HUES64 (cell line): ENCODE measurements around the gene CD180.

Experiments used
- H3K27ac ChIP-seq: 2 replicates; pipeline ENCODE4 v1.7.0; 2013; ENCODE audit warnings: low read depth, low read length, inconsistent platforms
- H3K27me3 ChIP-seq: 2 replicates; pipeline ENCODE4 v1.6.1; 2013; ENCODE audit warnings: mild to moderate bottlenecking, low read length; ENCODE audit not compliant: insufficient read depth
- H3K36me3 ChIP-seq: 2 replicates; pipeline ENCODE4 v1.6.1; 2013; ENCODE audit warnings: mild to moderate bottlenecking, low read length; ENCODE audit not compliant: insufficient read depth
- H3K4me1 ChIP-seq: 2 replicates; pipeline ENCODE4 v1.6.1; 2013; ENCODE audit warnings: mild to moderate bottlenecking, low read length, moderate library complexity; ENCODE audit not compliant: insufficient read depth
- H3K4me3 ChIP-seq: 2 replicates; pipeline ENCODE4 v1.5.1; 2013; ENCODE audit warnings: mild to moderate bottlenecking, low read length, moderate library complexity
- H3K9ac ChIP-seq: 2 replicates; pipeline ENCODE4 v1.6.1; 2013; ENCODE audit warnings: mild to moderate bottlenecking, low read depth, low read length
- H3K9me3 ChIP-seq: 2 replicates; pipeline ENCODE4 v1.6.1; 2013; ENCODE audit warnings: low read depth, low read length; ENCODE audit not compliant: insufficient read depth
- WGBS: fragments of 150-250, 120-280 bp; methylation state at CpG from one replicate; pipeline ENCODE4 v1.1.7; 2013; ENCODE audit warnings: missing lambda C conversion rate; 5-methylcytosine and 5-hydroxymethylcytosine counted together

Gene CD180

DNA sequence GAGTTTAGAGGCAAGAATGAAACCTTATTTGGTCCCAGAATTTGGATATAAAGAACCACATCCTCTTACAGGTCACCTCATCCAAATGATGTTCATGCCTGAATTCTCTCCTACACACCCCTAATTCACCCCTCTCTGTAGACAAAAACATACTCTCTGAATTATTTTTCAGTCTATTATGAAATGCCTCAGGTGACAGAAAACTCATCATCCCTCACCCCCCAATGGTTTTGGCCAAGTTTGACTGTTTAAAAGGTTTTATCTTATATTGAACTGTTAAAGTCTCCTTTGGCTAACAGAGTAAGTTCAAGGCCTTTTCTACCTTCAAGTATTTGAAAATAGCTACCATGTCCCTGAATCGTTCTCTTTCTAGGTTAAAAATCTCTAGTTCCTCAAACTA, 2.3 kb upstream of the CD180 start:
- no peaks in the 10 kb centered on the region; the same call in 1 of the 2 replicates for H3K4me1 ChIP-seq
- 92% methylated on average over 1 of the region's 1 CpG for WGBS

DNA sequence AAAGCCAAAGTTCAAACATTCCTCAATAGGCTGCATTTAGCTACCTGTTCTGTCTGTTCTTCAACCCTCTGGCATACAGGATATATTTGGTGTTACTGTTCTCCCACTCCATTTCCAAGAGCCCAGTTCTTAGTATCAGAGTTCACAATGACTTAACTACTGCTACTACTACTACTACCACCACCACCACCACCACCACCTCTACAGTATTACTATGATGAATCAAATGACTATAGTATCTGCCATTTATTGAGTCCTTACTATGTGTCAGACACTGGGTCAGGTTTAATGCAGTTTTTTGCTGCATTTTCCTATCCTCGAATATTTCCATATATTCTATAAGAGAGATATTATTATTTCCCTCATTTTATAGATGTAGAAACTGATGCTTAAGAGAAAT, 937 bp upstream of the CD180 start:
- H3K27me3 ChIP-seq, result no peaks in the 10 kb centered on the region
- H3K9ac ChIP-seq, result no peak overlapping the region
- H3K9me3 ChIP-seq, result no peaks in the 10 kb centered on the region
- no peaks in the 10 kb centered on the region; the same call in 1 of the 2 replicates for H3K4me1 ChIP-seq
- WGBS, result no CpG with 5 or more reads among the region's 1 CpG
- H3K27ac ChIP-seq, result no peak overlapping the region
- no peak overlapping the region for H3K4me3 ChIP-seq
- no peaks in the 10 kb centered on the region for H3K36me3 ChIP-seq

More for the DNA sequence above, 2.3 kb upstream of the CD180 start:
- Histone ChIP-seq H3K4me3 (no peak overlapping the region), H3K36me3 (no peaks in the 10 kb centered on the region), H3K9me3 (no peaks in the 10 kb centered on the region), H3K27ac (no peak overlapping the region), H3K9ac (no peak overlapping the region), H3K27me3 (no peaks in the 10 kb centered on the region)

DNA sequence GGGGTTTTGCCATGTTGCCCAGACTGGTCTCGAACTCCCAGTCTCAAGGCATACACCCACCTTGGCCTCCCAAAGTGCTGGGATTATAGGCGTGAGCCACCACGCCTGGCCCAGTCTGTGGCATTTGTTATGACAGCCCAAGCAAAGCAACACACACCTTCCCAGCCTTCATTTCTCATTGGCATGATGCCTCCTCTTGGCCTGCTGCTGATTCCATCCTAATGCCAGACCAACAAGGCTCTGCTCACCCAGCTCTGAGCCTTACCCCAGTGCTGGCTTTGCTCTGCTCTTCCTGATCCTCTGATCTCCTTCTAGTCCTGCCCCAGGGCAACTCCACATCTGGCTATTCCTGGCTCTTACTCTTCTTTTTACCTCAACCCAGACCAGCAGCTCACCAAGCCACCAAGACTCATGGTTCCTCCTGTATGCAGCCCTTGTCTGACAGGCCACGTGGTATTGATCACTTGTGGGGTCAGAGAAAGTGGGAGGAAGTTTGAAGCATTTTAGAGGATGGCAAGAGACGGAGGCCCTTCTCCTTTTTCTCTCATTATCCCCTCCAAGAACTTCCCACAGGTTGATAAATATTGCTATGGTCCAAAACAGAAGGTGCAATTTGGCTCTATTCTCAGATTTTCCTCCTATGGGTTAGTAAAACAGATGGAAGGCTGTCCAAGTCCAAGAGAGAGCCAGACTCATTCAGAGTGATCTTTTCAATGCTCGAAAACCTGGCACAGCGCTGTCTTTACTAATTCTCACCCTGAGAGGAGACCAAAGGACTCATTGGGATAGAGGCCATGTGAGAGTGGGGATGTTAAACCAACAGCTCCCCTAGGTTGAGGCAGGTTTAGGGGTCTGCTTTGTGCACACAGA, 958 bp downstream of the CD180 start:
- no peak overlapping the region for H3K27ac ChIP-seq
- WGBS, result 97% methylated on average over 6 of the region's 7 CpGs
- no peak overlapping the region for H3K4me3 ChIP-seq
- no peaks in the 10 kb centered on the region for H3K36me3 ChIP-seq
- no peaks in the 10 kb centered on the region for H3K27me3 ChIP-seq
- no peak overlapping the region for H3K9ac ChIP-seq
- H3K4me1 ChIP-seq, result peaks cover 9% of the 10 kb centered on the region; the same call in 1 of the 2 replicates
- H3K9me3 ChIP-seq, result no peaks in the 10 kb centered on the region

DNA sequence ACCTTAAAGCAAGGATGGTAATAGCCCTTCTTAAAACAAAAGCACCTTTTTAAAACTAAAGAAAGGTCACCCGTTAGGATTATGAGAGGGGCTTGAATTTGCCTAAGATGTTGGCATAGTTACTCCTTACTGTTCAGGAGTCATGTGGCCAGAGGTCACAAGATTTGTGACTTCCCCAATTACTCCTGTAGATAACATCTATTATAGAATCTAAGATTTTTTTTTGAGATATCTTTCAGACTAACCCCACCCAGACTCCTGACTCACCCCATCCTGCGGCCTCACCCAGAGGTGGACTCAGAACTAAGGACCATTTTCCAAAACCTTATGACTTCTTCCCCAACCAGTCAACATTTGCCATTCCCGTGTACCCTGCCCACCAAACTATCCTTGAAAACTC, 2.4 kb downstream of the CD180 start:
- Histone ChIP-seq H3K27me3 (no peaks in the 10 kb centered on the region), H3K4me1 (0 out of 2 replicates have a peak, but pooled peaks cover 14% of the 10 kb centered on the region), H3K36me3 (no peaks in the 10 kb centered on the region), H3K9me3 (no peaks in the 10 kb centered on the region), H3K27ac (no peak overlapping the region), H3K9ac (no peak overlapping the region), H3K4me3 (no peak overlapping the region)
- WGBS, result 91% methylated on average over 2 of the region's 3 CpGs

DNA sequence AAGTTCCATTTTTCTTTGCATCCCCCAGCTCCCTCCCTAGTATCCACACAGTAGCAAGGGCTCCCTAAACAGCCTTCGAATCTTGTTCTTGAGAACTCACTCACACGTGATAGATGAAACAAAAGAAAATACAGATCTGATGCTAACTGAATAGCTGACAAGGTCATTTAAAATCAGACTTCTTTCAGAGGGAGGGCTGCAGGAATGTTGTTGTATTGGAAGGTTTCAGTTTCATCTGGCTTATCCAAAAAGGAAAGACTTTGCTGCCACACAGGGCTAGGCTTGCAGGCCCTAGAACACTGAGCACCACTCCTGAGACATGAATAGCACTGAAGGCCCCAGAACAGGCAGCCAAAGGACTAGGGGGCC, 3.2 kb downstream of the CD180 start:
- WGBS, result 97% methylated on average over 2 of the region's 2 CpGs
- H3K27ac ChIP-seq, result no peak overlapping the region

DNA sequence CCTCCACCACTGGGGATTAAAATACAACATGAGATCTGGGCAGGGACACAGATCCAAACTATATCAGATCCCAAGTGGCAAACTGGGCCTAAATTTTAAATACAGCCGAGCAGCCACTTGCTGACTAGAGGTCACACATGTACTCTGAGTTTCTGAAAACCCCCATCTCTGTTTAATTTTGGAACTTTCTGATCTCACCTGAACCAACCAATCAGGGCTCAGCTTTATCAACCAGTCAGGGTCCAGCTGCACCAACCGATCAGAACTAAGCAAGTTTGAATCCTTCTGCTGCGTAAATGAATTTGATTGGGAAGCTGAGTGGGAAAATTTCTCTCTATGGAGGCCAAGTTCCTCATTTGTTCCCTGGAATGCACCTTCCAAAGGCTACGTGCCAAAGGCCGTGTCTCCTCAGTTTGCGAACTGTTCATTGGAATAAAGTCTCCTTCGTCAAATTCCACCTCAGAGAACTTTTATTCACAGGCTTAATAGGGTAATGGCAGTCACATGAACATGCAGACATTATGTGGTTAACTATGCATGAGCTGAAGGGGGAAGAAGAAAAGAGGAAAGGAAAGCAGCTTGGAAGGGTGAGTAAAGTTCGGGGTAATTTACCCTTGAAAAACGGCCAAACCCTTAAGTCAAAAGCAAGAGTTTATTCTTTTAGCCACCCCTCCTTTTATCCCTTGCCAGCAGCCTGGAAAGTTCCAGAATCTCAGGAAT, 3.7 kb downstream of the CD180 start:
- Histone ChIP-seq H3K4me3 (no peak overlapping the region), H3K36me3 (no peaks in the 10 kb centered on the region), H3K4me1 (0 out of 2 replicates have a peak, but pooled peaks cover 14% of the 10 kb centered on the region), H3K27me3 (no peaks in the 10 kb centered on the region), H3K9me3 (no peaks in the 10 kb centered on the region), H3K9ac (no peak overlapping the region), H3K27ac (no peak overlapping the region)
- 95% methylated on average over 9 of the region's 9 CpGs for WGBS

More for the DNA sequence above, 3.2 kb downstream of the CD180 start:
- Histone ChIP-seq H3K9me3 (no peaks in the 10 kb centered on the region), H3K4me1 (0 out of 2 replicates have a peak, but pooled peaks cover 14% of the 10 kb centered on the region), H3K36me3 (no peaks in the 10 kb centered on the region), H3K27me3 (no peaks in the 10 kb centered on the region), H3K9ac (no peak overlapping the region), H3K4me3 (no peak overlapping the region)

DNA sequence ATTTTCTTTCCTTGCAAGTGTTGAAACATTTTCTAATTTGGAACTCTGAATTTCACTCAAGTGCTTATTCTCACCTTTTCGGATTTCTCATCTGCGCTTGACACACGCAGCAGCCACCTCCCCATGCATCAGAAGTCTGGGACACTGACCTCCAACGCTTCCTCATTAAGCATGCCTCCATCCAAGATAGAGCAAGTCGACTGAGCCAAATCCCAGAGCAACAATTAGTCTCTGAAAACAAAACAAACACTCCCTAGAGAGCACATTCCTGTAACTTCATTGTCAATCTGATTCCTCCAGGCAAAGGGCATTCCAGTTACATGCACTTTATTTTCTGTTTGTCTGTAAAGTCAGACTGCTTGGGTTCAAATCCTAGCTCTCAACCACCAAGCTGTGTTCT, 5.7 kb downstream of the CD180 start:
- Histone ChIP-seq H3K9ac (no peak overlapping the region), H3K27me3 (no peaks in the 10 kb centered on the region), H3K4me3 (no peak overlapping the region), H3K4me1 (0 out of 2 replicates have a peak, but pooled peaks cover 14% of the 10 kb centered on the region), H3K36me3 (no peaks in the 10 kb centered on the region), H3K27ac (no peak overlapping the region), H3K9me3 (no peaks in the 10 kb centered on the region)
- WGBS, result 62% methylated on average over 5 of the region's 5 CpGs

DNA sequence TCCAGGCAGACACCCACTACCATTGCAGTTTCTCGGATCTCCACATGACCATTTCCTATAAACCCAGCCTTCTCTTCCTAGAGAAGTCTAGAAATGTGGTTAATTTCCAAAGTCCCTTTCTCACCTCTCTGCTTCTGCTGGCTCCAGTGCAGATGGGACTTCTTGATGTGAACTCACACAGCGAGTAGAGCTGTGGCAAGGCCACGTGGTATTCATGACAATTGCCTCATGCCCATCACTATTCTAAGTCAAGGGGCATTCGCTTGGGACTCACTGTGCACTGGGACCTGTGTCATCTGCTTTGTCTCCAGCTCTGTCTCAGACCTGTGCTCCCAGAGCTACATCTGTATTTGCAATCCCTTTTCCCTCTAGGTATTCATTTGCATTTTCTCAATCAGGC, 6.2 kb downstream of the CD180 start:
- no peaks in the 10 kb centered on the region for H3K36me3 ChIP-seq
- H3K4me1 ChIP-seq, result 0 out of 2 replicates have a peak, but pooled peaks cover 14% of the 10 kb centered on the region
- no peaks in the 10 kb centered on the region for H3K27me3 ChIP-seq
- no peak overlapping the region for H3K4me3 ChIP-seq
- no peaks in the 10 kb centered on the region for H3K9me3 ChIP-seq
- H3K27ac ChIP-seq, result no peak overlapping the region
- H3K9ac ChIP-seq, result no peak overlapping the region
- 84% methylated on average over 4 of the region's 4 CpGs for WGBS

DNA sequence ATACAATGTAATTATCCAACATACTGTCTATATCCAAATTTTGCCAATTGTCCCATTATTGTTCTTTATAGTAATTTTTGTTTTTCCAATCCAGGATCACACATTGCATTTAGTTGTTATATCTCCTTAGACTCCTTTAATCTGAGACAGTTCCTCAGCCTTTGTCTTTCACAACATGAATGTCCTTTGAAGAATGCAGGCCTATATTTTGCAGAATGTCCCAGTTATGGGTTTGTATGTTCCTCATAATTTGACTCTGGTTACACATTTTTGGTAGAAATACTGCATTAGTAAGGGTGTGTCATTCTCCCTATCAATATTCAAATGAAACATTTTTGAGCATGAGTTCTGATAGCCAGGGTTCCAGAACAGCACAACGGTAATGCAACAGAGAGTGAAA, 6.7 kb downstream of the CD180 start:
- H3K4me1 ChIP-seq, result 0 out of 2 replicates have a peak, but pooled peaks cover 14% of the 10 kb centered on the region
- 95% methylated on average over 1 of the region's 1 CpG for WGBS
- H3K36me3 ChIP-seq, result no peaks in the 10 kb centered on the region
- H3K4me3 ChIP-seq, result no peak overlapping the region
- no peaks in the 10 kb centered on the region for H3K27me3 ChIP-seq
- H3K27ac ChIP-seq, result no peak overlapping the region
- H3K9me3 ChIP-seq, result no peaks in the 10 kb centered on the region
- H3K9ac ChIP-seq, result no peak overlapping the region

DNA sequence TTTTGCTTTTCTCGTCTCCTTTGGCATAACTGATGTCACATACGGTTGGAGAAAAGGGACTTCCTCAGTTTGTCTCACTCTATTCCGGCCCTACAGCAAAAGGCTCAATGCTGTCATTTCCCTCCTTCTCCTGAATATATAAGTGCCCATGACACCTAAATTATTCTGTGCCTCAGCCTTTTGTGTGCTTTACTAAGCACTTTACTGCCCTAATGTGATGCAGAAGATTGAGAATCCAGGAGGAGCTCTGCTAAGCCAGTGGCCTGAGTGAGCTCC, 7.6 kb downstream of the CD180 start:
- Histone ChIP-seq H3K4me3 (no peak overlapping the region), H3K36me3 (no peaks in the 10 kb centered on the region), H3K9ac (no peak overlapping the region), H3K27me3 (no peaks in the 10 kb centered on the region), H3K27ac (no peak overlapping the region), H3K9me3 (no peaks in the 10 kb centered on the region), H3K4me1 (0 out of 2 replicates have a peak, but pooled peaks cover 14% of the 10 kb centered on the region)
- 94% methylated on average over 3 of the region's 3 CpGs for WGBS

DNA sequence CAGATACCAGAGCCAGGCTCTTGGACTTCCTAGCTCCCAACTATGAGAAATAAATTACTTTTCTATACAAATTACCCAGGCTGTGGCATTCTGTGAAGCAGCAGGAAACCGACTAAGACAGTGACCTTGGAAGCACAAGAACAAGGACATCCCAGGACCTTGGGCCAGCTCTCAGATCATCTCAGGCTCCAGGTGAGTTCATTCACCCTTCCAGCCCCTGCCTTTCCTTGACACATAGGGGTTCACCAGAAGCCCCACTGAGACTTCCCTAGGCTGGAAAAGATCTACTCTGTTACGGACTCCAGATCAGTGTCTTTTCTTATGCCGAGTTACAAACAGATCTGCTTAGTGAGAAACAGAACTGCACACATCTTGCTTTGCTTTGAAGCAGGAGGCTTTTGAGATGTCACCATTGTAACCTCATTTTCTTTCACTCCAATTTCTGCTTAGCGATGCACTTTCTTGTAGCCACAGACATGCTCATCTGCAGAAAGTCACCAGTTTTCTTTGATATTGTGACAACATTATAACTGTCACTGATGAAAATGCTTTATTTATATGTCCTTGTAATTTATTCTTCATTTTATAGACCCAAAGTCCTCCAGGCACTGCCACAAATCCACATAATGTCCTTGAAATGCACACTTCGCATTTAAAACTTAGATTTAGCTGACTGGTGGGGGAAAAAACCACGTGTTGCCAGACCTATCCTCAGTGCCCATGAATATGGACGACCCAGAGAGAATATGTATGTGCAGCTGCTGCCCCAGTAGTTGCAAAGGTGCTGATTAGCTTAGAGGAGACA, 8.1 kb downstream of the CD180 start:
- Histone ChIP-seq H3K4me3 (no peak overlapping the region), H3K27ac (no peak overlapping the region), H3K36me3 (no peaks in the 10 kb centered on the region), H3K9me3 (no peaks in the 10 kb centered on the region), H3K4me1 (0 out of 2 replicates have a peak, but pooled peaks cover 14% of the 10 kb centered on the region), H3K9ac (no peak overlapping the region), H3K27me3 (no peaks in the 10 kb centered on the region)
- WGBS, result 88% methylated on average over 7 of the region's 7 CpGs
